HCT116 (cell line): ENCODE measurements around the gene PPP2R2D. TPM values are rescaled to one million over a fixed set of nuclear protein-coding genes. Genes with fewer than 3 reads are reported as not detected.
"Not testable (repeated sequence)": the region's sequence is repeated elsewhere in the genome, so short reads cannot be mapped to it uniquely, and the experiment has no call there.

Source experiments
- ATAC-seq: fragments of 200-7000 bp; cut with Tn5 transposase; 2 replicates; pipeline ENCODE4 v1.9.1; 2020; ENCODE audit warnings: mild to moderate bottlenecking, moderate library complexity
- BruUV-seq: library from RNA; stranded (reverse); fragments of 400-500 nt; replicated peaks from 2 replicates; lab custom pipeline; 2021; lab: Mats Ljungman, UMichigan
- CTCF ChIA-PET: fragments of 300-600 bp; sonication (Branson Sonifier 250); formaldehyde crosslinking; loops from one replicate; lab custom pipeline; 2021; ENCODE audit warnings: antibody characterized with exemption; lab: Charles Lee
- POLR2A ChIA-PET: fragments of 300-600, 350-600 bp; sonication (Branson Sonifier 250); formaldehyde crosslinking; loops from one replicate; lab custom pipeline; 2021; ENCODE audit warnings: antibody characterized with exemption; lab: Charles Lee
- RAD21 ChIA-PET, 2 experiments: fragments of 300-600 bp; sonication (Branson Sonifier 250); formaldehyde crosslinking; loops; one replicate each; lab custom pipeline; 2023; ENCODE audit warnings: low total read pairs in 2 of 2; ENCODE audit not compliant: uncharacterized antibody in 2 of 2, unreplicated experiment in 2 of 2, low non-redundant PET in 1 of 2; lab: Charles Lee
- DNase-seq: peaks from one replicate; pipeline ENCODE4 v3.0.0-alpha.2; 2010; ENCODE audit warnings: low read depth, low spot score
- H2AFZ ChIP-seq: fragments of 200-600 bp; shearing (Covaris generic), sonication (generic); 2 replicates; pipeline ENCODE4 v1.6.1; 2017; ENCODE audit warnings: low read depth, mixed run types, mixed read lengths, antibody characterized with exemption, low read length; ENCODE audit not compliant: poor library complexity, severe bottlenecking
- H3K27ac ChIP-seq: 2 replicates; pipeline ENCODE4 v1.5.1; 2012; ENCODE audit warnings: low read depth, low read length
- H3K27me3 ChIP-seq: fragments of 200-600 bp; sonication (generic); 2 replicates; pipeline ENCODE4 v1.6.1; 2016; ENCODE audit warnings: mixed run types, low read length, mixed read lengths; ENCODE audit not compliant: insufficient read depth
- H3K36me3 ChIP-seq, 2 experiments: fragments of 200-500 bp in 1 of 2; fragments of 200-600 bp in 1 of 2; sonication (Bioruptor generic) in 1 of 2; sonication (generic) in 1 of 2; 2 replicates each; pipeline versions ENCODE4 v1.5.1 to v1.6.1; 2014 to 2016; ENCODE audit warnings: low read length in 2 of 2, inconsistent platforms in 1 of 2, mixed read lengths in 1 of 2, mixed run types in 1 of 2; ENCODE audit not compliant: insufficient read depth in 2 of 2, control insufficient read depth in 1 of 2
- H3K4me1 ChIP-seq, 2 experiments: fragments of 200-600 bp in 1 of 2; sonication (generic) in 1 of 2; 2 replicates each; pipeline versions ENCODE4 v1.5.1 to v1.6.1; 2012 to 2017; ENCODE audit warnings: low read length in 2 of 2, inconsistent platforms in 1 of 2, mild to moderate bottlenecking in 1 of 2, mixed read lengths in 1 of 2, mixed run types in 1 of 2, moderate library complexity in 1 of 2; ENCODE audit not compliant: insufficient read depth in 2 of 2, control insufficient read depth in 1 of 2
- H3K4me2 ChIP-seq: fragments of 200-600 bp; sonication (generic); 2 replicates; pipeline ENCODE4 v1.6.1; 2017; ENCODE audit warnings: mixed run types, low read length, mixed read lengths
- H3K4me3 ChIP-seq, 2 experiments: fragments of 200-600 bp in 1 of 2; sonication (generic) in 1 of 2; replicated peaks in 1 of 2; 2 replicates each; pipeline ENCODE4 v1.5.1; 2011 to 2016; ENCODE audit warnings: low read length in 2 of 2, control low read depth in 1 of 2, low read depth in 1 of 2, mild to moderate bottlenecking in 1 of 2, mixed read lengths in 1 of 2, mixed run types in 1 of 2
- H3K79me2 ChIP-seq: fragments of 200-600 bp; sonication (generic); 2 replicates; pipeline ENCODE4 v1.6.1; 2017; ENCODE audit warnings: mild to moderate bottlenecking, mixed run types, low read length, moderate library complexity, mixed read lengths; ENCODE audit not compliant: insufficient read depth
- H3K9ac ChIP-seq: fragments of 200-600 bp; sonication (generic); 2 replicates; pipeline ENCODE4 v1.6.1; 2016; ENCODE audit warnings: low read length, mixed read lengths
- H3K9me2 ChIP-seq: fragments of 200-600 bp; sonication (generic), shearing (Covaris generic); 2 replicates; pipeline ENCODE4 v1.6.1; 2017; ENCODE audit warnings: mixed run types, mild to moderate bottlenecking, moderate library complexity; ENCODE audit not compliant: insufficient read depth
- H3K9me3 ChIP-seq, 2 experiments: fragments of 200-500 bp in 1 of 2; fragments of 200-600 bp in 1 of 2; sonication (Bioruptor generic) in 1 of 2; sonication (generic) in 1 of 2; 2 replicates each; pipeline ENCODE4 v1.6.1; 2014 to 2017; ENCODE audit warnings: low read length in 2 of 2, mixed read lengths in 2 of 2, inconsistent platforms in 1 of 2, low read depth in 1 of 2, mild to moderate bottlenecking in 1 of 2, mixed run types in 1 of 2, moderate library complexity in 1 of 2; ENCODE audit not compliant: control insufficient read depth in 1 of 2, insufficient read depth in 1 of 2
- H4K20me1 ChIP-seq: fragments of 200-600 bp; sonication (generic), shearing (Covaris generic); 2 replicates; pipeline ENCODE4 v1.6.1; 2017; ENCODE audit warnings: mixed run types, mild to moderate bottlenecking, moderate library complexity; ENCODE audit not compliant: insufficient read depth
- intact Hi-C: fragments of 100-400 bp; cut with micrococcal nuclease; formaldehyde crosslinking; loops from 2 replicates; pipeline ENCODE4 v1.10.0; 2022
- total RNA-seq: library from RNA; stranded (reverse); gene quantifications from one replicate; pipeline ENCODE4 v1.2.1, GENCODE V29; 2021; ENCODE audit not compliant: unreplicated experiment

PPP2R2D gene
- total RNA-seq, 1 experiment from 2014 or later: 18.1 TPM

DNA sequence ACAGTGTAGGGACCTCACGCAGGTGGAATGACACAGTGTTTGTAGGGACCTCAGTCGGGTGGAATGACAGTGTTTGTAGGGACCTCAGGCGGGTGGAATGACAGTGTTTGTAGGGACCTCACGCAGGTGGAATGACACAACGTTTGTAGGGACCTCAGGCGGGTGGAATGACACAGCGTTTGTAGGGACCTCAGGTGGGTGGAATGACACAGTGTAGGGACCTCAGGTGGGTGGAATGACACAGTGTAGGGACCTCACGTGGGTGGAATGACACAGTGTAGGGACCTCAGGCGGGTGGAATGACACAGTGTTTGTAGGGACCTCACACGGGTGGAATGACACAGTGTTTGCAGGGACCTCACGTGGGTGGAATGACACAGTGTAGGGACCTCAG lies 16.0 kb downstream of the PPP2R2D start:
- CTCF ChIA-PET, POLR2A ChIA-PET, intact Hi-C loops, RAD21 ChIA-PET, H3K4me3 ChIP-seq, H3K27ac ChIP-seq, H3K27me3 ChIP-seq, DNase-seq, H2AFZ ChIP-seq, H3K9ac ChIP-seq, ATAC-seq, H3K4me2 ChIP-seq, H3K36me3 ChIP-seq, H3K9me3 ChIP-seq, H4K20me1 ChIP-seq, H3K9me2 ChIP-seq, BruUV-seq: not testable (repeated sequence)
- peaks cover 0 to 14% of the 10 kb centered on the region in 2 experiments; a peak in 2 of 4 replicates for H3K4me1 ChIP-seq
- H3K79me2 ChIP-seq: peaks cover 60% of the 10 kb centered on the region

DNA sequence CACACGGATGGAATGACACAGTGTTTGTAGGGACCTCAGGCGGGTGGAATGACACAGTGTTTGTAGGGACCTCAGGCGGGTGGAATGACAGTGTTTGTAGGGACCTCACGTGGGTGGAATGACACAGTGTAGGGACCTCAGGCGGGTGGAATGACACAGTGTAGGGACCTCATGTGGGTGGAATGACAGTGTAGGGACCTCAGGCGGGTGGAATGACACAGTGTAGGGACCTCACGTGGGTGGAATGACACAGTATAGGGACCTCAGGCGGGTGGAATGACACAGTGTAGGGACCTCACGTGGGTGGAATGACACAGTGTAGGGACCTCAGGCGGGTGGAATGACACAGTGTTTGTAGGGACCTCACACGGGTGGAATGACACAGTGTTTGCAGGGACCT lies 16.7 kb downstream of the PPP2R2D start:
- H3K36me3 ChIP-seq, H3K9me2 ChIP-seq, ATAC-seq, H3K4me2 ChIP-seq, H2AFZ ChIP-seq, POLR2A ChIA-PET, CTCF ChIA-PET, DNase-seq, H3K4me3 ChIP-seq, H3K27ac ChIP-seq, BruUV-seq, H3K9me3 ChIP-seq, intact Hi-C loops, H3K27me3 ChIP-seq, RAD21 ChIA-PET, H4K20me1 ChIP-seq, H3K9ac ChIP-seq: not testable (repeated sequence)
- Histone ChIP-seq H3K79me2 (peaks cover 60% of the 10 kb centered on the region), H3K4me1 (peaks cover 0 to 14% of the 10 kb centered on the region in 2 experiments; a peak in 2 of 4 replicates)

DNA sequence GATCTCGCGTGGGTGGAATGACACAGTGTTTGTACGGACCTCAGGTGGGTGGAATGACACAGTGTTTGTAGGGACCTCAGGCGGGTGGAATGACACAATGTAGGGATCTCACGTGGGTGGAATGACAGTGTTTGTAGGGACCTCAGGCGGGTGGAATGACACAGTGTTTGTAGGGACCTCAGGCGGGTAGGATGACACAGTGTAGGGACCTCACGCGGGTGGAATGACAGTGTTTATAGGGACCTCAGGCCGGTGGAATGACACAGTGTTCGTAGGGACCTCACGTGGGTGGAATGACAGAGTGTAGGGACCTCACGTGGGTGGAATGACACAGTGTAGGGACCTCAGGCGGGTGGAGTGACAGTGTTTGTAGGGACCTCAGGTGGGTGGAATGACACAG lies 18.7 kb downstream of the PPP2R2D start:
- H3K27me3 ChIP-seq, ATAC-seq, POLR2A ChIA-PET, H3K27ac ChIP-seq, H2AFZ ChIP-seq, H4K20me1 ChIP-seq, H3K4me1 ChIP-seq, H3K4me3 ChIP-seq, H3K9me2 ChIP-seq, H3K9ac ChIP-seq, H3K36me3 ChIP-seq, H3K4me2 ChIP-seq, BruUV-seq, DNase-seq, CTCF ChIA-PET, intact Hi-C loops, RAD21 ChIA-PET, H3K9me3 ChIP-seq: not testable (repeated sequence)
- peaks cover 58% of the 10 kb centered on the region for H3K79me2 ChIP-seq
